ENCODE data around the gene RPS27A. TPM values are rescaled to one million over a fixed set of nuclear protein-coding genes. Genes with fewer than 3 reads are reported as not detected.

RPS27A gene
- total and polyA plus RNA-seq, 9 of the 15 experiments (the other 6 are each of a cell fraction or from before 2014, with no cell fraction given), result 1,383 to 3,282 (median 2,242) TPM

DNA sequence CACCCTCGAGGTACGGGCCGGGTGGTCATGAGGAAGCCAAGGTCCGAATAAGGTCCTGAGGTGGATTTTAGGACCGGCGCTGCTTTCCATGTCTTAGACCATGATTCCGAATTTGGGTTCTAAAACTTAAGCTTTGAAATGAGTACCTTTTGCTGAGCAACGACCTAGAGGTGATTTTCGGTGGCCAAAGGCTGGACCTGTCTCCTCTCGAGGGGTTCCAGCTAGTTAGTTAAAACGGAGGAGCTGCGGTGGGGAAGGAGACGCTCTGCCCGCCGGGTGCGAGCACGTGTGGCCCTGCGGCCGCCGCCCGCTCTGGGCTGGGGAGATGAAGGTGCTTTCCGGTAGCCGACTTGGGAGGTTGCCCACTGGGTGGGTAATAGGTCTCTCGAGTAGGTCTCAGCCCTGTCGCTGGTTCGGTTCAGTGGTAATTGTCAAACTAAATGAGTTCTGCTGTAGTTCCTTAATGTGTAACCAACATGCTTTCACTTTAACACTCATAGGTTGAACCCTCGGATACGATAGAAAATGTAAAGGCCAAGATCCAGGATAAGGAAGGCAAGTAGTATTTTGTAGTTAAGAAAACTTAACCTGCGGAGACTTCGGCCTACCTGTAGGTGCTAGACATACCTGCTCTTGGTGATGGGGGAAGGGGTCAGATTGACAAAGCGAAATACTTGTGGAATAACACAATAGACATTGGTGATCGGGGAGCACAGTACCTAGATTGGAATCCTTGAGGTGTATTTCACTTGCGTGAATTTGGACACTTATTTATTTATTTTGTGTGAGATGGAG lies 572 bp downstream of the RPS27A start (continued):
- TF ChIP-seq, protein P1, sequence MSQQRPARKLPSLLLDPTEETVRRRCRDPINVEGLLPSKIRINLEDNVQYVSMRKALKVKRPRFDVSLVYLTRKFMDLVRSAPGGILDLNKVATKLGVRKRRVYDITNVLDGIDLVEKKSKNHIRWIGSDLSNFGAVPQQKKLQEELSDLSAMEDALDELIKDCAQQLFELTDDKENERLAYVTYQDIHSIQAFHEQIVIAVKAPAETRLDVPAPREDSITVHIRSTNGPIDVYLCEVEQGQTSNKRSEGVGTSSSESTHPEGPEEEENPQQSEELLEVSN (IDR thresholded peaks at IDR 0.05; ENCODE audit: borderline replicate concordance in 1 of 2, extremely low read depth in 1 of 2, insufficient read depth in 1 of 2, insufficient read length in 1 of 2, low read depth in 1 of 2, low read length in 1 of 2, poor library complexity in 1 of 2, severe bottlenecking in 1 of 2), result peak in 1 of 2 experiments; percentile 42
- TF ChIP-seq, protein P2, sequence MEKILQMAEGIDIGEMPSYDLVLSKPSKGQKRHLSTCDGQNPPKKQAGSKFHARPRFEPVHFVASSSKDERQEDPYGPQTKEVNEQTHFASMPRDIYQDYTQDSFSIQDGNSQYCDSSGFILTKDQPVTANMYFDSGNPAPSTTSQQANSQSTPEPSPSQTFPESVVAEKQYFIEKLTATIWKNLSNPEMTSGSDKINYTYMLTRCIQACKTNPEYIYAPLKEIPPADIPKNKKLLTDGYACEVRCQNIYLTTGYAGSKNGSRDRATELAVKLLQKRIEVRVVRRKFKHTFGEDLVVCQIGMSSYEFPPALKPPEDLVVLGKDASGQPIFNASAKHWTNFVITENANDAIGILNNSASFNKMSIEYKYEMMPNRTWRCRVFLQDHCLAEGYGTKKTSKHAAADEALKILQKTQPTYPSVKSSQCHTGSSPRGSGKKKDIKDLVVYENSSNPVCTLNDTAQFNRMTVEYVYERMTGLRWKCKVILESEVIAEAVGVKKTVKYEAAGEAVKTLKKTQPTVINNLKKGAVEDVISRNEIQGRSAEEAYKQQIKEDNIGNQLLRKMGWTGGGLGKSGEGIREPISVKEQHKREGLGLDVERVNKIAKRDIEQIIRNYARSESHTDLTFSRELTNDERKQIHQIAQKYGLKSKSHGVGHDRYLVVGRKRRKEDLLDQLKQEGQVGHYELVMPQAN (IDR thresholded peaks at IDR 0.05; ENCODE audit: borderline replicate concordance), result peak; percentile 56; the same call in 1 of the 2 replicates
- TF ChIP-seq KAT7 (CRISPR knock-in tag; IDR thresholded peaks at IDR 0.05; ENCODE audit: borderline replicate concordance) (0 out of 2 replicates have a peak, but pooled peaks have one; percentile 55), NFRKB (IDR thresholded peaks at IDR 0.05; ENCODE audit: low read depth) (peak; percentile 27; the same call in 1 of the 2 replicates), ZNF507 (tag; conservative IDR thresholded peaks at IDR 0.05) (no peak), ZNF121 (CRISPR knock-in tag; conservative IDR thresholded peaks at IDR 0.05) (no peak)
- TF ChIP-seq, protein P3, sequence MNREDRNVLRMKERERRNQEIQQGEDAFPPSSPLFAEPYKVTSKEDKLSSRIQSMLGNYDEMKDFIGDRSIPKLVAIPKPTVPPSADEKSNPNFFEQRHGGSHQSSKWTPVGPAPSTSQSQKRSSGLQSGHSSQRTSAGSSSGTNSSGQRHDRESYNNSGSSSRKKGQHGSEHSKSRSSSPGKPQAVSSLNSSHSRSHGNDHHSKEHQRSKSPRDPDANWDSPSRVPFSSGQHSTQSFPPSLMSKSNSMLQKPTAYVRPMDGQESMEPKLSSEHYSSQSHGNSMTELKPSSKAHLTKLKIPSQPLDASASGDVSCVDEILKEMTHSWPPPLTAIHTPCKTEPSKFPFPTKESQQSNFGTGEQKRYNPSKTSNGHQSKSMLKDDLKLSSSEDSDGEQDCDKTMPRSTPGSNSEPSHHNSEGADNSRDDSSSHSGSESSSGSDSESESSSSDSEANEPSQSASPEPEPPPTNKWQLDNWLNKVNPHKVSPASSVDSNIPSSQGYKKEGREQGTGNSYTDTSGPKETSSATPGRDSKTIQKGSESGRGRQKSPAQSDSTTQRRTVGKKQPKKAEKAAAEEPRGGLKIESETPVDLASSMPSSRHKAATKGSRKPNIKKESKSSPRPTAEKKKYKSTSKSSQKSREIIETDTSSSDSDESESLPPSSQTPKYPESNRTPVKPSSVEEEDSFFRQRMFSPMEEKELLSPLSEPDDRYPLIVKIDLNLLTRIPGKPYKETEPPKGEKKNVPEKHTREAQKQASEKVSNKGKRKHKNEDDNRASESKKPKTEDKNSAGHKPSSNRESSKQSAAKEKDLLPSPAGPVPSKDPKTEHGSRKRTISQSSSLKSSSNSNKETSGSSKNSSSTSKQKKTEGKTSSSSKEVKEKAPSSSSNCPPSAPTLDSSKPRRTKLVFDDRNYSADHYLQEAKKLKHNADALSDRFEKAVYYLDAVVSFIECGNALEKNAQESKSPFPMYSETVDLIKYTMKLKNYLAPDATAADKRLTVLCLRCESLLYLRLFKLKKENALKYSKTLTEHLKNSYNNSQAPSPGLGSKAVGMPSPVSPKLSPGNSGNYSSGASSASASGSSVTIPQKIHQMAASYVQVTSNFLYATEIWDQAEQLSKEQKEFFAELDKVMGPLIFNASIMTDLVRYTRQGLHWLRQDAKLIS (CRISPR knock-in tag; IDR thresholded peaks at IDR 0.05), result 0 out of 2 replicates have a peak, but pooled peaks have one; percentile 8
- TF ChIP-seq, protein P4, sequence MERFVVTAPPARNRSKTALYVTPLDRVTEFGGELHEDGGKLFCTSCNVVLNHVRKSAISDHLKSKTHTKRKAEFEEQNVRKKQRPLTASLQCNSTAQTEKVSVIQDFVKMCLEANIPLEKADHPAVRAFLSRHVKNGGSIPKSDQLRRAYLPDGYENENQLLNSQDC (CRISPR knock-in tag; IDR thresholded peaks at IDR 0.05), result no peak
